DMS53 treated with DMSO at 0.1 percent for 48 hours (cell line): ENCODE measurements around the gene P3H2.
"Not testable (repeated sequence)": the region's sequence is repeated elsewhere in the genome, so short reads cannot be mapped to it uniquely, and the experiment has no call there.

Experiments used
- DNase-seq: peaks from one replicate; lab custom pipeline; 2025; ENCODE audit not compliant: unreplicated experiment; lab: John Stamatoyannopoulos, UW

P3H2 gene

DNA sequence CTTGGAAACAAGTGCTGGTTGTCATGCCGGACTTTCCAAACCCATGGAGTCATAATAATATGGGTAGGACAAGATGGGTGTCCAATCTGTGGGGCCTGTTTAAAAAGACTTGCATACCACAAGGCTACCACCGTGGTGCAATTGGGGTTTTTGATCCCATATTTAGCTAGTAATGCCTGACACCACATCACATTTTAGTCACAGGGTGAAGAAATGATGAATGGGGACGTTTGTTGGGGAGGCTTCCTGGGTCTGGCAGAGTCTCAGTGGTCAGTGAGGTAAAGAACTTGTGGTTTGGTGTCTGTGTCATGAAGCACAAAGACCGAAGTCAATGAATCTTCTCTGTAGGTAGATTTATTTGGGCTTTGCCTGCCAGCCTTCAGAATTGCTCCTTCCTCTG, 31.0 kb downstream of the P3H2 start:
- DNase-seq, result no peak

GRCh38 chr3:190088890-190089289, 31.8 kb downstream of the P3H2 start:
- DNase-seq, result no peak

GRCh38 chr3:190086191-190086590, 34.5 kb downstream of the P3H2 start:
- no peak for DNase-seq

DNA sequence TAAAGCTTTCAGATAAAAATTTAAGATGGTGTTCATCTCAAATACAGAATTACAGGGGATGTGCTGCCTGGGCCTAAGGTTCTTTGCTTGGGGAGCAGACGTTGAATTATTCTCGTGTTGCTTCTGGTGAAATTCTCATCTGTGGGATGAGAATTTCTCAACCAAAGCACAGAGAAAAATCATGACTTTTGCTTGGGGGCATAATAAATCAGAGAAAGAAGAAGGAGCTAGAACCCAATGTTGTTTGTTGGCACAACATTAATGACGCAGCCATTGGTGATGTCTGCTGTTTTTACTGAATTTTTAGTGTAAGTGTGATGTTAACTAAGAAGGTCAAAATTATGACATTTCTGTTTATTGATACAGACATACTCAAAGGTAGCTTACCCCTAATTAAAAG, 35.7 kb downstream of the P3H2 start:
- no peak for DNase-seq

DNA sequence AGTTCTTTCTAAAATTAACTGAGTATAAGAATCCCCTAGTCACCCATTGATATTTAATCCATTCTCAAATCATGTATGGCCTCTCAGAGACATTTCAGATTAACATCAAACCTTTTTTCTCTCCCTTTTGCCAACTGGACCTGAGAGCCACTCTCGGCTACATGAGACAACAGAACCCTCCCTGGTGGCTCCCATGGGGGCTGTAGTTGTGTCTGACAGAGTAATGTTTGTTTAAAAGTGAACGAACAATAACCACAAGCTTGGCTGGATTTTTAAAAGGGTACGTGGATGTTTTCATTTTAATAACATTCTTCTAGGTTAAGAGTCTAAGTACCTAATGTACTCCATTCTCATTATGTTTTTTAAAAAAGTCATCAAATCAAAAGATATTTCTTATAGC, 37.1 kb downstream of the P3H2 start:
- no peak for DNase-seq

DNA sequence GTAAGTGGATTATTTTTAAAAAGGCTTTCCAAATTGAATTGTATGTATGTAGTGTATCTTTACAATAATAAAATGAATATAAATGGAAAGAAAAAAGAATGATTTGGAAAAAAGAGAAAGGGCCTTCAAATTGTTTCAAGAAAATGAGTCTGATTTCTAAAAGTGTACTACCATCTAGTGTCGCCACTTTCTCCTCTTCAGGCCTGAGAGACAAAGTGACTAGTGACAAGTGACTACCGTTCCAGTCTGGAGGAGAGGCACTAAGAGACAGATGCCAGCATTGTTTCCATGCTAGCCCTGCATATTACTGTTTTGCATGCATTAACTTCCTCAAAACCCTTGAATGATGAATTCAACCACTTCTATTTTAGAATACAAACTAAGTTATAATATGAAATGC, 39.3 kb downstream of the P3H2 start:
- DNase-seq, result no peak

DNA sequence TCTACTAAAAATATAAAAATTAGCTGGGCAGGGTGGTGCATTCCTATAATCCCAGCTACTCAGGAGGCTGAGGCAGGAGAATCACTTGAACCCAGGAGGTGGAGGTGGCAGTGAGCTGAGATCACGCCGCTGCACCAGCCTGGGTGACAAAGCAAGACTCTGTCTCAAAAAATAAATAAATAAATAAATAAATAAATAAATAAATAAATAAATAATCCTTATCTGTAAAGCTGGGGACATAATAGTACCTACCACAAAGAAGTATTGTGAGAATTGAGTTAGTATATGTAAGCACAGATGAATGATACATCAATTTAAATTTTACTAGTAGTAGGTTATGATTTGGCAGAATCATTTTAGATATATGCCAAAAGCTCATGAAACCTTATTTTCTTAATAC, 41.5 kb downstream of the P3H2 start:
- DNase-seq, result not testable (repeated sequence)

DNA sequence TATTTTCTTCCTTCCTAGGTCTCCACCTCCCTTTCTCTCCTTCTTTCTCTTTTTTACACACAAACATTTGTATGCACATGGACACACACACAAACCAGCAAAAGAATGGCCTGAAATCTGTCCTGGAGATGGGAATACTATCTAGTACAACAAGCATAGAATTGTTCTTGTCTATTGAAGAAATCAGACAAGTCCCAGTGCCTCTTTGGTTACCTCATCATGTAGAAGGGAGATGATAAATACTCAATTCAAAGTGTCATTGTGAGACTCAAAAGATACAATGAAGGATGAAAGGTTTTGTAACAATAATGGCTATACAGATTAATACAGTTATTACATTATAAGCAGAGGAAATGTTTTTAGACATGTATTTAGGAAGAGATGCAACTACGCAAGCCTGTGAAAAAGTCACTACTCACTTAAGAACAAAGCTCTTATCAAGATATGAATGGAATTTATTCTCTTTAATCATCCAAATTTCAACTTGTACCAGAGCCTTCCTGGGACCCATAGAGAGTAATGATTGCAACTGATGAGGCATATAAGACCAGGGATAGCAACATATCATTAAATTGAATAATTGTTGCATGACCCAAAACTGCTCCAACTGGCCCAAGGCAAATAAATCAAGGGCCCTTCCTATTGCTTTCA, 43.2 kb downstream of the P3H2 start:
- no peak for DNase-seq

GRCh38 chr3:190076601-190077394, 43.9 kb downstream of the P3H2 start:
- DNase-seq, result no peak

DNA sequence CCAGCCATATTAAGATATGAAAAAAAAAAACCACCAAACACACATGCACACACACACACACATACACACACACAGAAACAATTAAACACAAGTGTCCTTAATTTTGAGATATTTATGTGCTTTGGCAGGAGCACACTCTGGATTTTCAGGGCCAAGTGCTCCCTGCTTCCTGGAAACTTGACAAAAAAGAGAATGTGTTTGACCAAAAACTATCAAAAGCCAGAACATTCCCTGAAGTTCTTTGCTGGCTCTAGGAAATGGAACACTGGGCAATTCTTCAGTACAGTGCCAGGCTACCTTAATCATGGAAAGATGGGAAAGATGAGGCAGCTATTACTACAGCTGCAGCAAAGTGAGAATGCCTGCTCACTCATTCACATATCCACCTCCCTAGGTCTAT, 44.6 kb downstream of the P3H2 start:
- DNase-seq, result no peak

GRCh38 chr3:190074817-190075216, 45.9 kb downstream of the P3H2 start:
- DNase-seq, result no peak

DNA sequence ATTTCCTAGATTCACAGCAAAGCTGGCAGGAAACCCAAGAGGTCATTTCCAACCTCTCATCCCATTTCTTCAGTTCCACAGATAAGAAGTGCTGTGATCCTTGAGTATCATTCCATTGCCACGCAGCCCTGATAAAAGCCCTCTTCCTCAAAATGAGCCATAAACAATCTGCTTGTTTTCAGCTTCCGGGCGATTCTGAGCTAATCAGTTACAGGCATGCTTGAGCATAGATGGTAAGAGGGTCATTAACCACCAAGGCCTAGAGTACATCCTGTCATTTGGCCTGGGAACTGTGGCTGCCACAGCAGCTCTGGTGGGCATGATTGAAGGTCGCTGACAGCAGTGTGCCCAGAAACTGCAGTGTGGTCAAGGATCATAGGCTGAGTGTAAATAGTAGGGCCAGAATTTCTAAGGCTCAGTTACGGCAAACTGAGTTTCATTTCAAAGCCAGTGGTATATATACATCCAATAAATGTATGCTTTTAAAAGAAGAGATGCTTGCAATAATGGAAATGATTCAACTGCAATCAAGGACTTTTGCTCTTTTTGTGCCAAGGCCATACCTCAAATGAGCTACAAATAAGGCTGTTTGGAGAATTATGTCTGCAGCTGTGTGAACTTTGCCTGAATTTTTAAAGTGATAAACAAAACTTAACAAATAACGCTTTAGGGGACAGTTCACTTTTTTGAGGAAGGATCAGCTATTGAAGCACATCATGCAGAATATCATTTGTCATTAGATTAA, 47.3 kb downstream of the P3H2 start:
- no peak for DNase-seq

DNA sequence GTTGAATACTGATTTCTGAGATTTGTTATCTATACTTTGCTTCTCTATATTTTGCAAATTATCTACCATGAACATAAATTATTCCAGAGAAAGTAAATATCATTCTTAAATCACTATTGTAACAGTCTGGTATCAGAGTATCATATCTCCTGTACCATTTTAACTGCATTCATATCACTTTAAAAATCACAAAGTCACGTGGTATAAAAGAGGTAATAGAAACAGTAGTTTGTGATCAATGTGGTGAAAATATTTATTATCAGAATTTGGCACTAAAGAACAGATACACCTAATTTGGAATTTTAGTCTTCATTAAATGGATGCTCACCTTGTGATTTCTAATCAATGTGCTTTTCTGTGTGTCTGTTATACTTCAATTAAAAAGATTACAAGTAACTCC, 47.8 kb downstream of the P3H2 start:
- no peak for DNase-seq

- not testable (repeated sequence) for DNase-seq
These were observed 48.8 kb downstream of the P3H2 start for GRCh38 chr3:190071921-190072320.

DNA sequence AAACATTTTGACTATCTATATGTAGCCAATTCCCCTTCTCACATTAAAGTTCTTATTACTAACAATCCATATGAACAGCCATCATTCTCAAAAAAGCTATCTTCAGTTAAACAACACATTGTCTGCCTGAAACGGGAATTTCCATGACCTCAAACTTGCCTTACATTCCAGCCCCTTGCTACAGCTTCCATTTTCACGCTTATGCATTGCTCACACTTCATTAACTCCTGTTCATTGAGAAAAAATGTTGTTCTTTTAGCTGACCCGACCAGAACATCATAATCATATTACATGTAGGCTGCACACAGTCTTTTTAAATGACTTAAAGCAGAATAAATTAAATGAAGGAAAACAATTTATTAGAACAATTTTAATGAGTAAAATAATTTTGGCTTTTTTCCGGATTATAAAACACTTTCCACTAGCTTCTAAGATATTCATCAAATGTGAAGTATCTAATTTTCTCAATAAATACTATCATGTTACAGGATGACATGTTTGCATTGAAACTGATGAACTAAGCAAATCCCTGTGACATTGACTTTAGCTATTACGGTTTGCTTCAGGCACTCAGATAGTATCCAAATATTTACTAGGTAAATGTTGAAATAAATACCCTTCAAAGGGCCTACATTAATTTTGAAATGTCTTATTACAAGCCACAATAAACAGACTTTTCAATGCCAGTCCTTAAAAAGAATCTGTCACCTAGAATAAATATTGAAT, 49.9 kb downstream of the P3H2 start:
- DNase-seq, result peak; percentile 72

DNA sequence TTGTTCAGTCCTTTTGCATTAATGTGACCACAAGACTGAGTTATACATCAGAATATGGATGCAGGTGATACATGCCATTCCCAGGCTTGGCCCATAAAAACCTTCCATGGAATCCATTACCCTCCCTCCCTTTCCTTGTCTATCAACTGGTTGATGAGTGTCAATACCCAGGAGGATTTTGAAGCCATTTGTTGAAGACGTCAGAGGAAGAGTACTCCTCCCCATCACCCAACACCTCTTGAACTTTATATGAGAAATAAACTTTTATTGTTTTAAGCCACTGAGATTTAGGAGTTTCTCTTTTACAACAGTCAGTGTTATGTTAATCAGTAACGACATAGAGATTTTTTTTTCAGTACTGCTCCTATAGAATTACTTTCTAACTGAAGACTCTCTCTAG, 55.5 kb downstream of the P3H2 start:
- DNase-seq, result no peak

DNA sequence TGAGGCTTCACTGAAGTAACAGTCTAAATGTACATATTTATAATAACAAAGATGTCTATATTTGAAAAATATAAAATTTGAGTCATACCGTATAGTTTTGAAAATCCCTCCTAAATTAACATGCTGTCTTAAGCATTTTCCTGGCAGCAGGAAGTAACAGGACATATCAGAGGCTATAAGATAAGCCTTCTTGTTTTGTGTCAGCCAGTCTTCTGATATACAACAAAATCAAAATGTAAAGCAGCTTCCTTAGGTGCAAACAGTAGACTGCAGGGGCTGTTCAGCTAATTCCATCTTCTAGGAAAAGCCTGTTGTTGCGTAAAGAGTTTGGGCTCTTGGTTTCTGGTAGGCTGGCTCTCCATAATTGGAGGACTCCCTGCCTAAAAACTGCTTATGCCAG, 56.0 kb downstream of the P3H2 start:
- DNase-seq, result no peak

- DNase-seq, result no peak
These were observed 56.6 kb downstream of the P3H2 start for GRCh38 chr3:190064112-190064511.

- no peak for DNase-seq
These were observed 57.2 kb downstream of the P3H2 start for GRCh38 chr3:190063490-190063889.

GRCh38 chr3:190060192-190060775, 60.4 kb downstream of the P3H2 start:
- no peak for DNase-seq

- no peak for DNase-seq
These were observed 61.5 kb downstream of the P3H2 start for GRCh38 chr3:190059242-190059590.
